Urinary bladder (tissue), 4 donors: ENCODE results near the gene KCNJ4. TPM values are rescaled to one million over a fixed set of nuclear protein-coding genes. Genes with fewer than 3 reads are reported as not detected.
A peak's percentile ranks its signal among the peaks of the same experiment; 100 is the strongest.
"Not testable (repeated sequence)": the region's sequence is repeated elsewhere in the genome, so short reads cannot be mapped to it uniquely, and the experiment has no call there.

Experiments used
- DNase-seq: peaks from one replicate; pipeline ENCODE4 v3.0.0-alpha.2; 2015; ENCODE audit errors: extremely low spot score
- H3K27ac ChIP-seq: one replicate; pipeline ENCODE4 v1.5.1; 2013; ENCODE audit warnings: low read depth, mild to moderate bottlenecking, moderate library complexity
- H3K36me3 ChIP-seq: one replicate; pipeline ENCODE4 v1.6.1; 2013; ENCODE audit warnings: mild to moderate bottlenecking, moderate library complexity; ENCODE audit not compliant: insufficient read depth
- H3K4me1 ChIP-seq: one replicate; pipeline ENCODE4 v1.6.1; 2013; ENCODE audit warnings: mild to moderate bottlenecking, moderate library complexity; ENCODE audit not compliant: insufficient read depth
- H3K4me3 ChIP-seq: one replicate; pipeline ENCODE4 v1.5.1; 2013; ENCODE audit warnings: low read depth, low read length
- WGBS: extraction: QIAGEN DNeasy Blood & Tissue Kit; methylation state at CpG from one replicate; pipeline ENCODE4 v1.1.7; 2013; 5-methylcytosine and 5-hydroxymethylcytosine counted together
- polyA plus RNA-seq: library from polyadenylated mRNA; stranded (reverse); fragments of 200-250 nt; gene quantifications from one replicate; pipeline ENCODE4 v1.2.3, GENCODE V29; 2013
- total RNA-seq: library from RNA; depleted of rRNA; stranded (reverse); fragments of >200 nt; gene quantifications from one replicate; pipeline ENCODE4 v1.2.3, GENCODE V29; 2014
- donor health status: healthy with polysubstance abuse.
- donor health status: healthy.

The KCNJ4 gene
- total and polyA plus RNA-seq, 2 donors = not detected

DNA sequence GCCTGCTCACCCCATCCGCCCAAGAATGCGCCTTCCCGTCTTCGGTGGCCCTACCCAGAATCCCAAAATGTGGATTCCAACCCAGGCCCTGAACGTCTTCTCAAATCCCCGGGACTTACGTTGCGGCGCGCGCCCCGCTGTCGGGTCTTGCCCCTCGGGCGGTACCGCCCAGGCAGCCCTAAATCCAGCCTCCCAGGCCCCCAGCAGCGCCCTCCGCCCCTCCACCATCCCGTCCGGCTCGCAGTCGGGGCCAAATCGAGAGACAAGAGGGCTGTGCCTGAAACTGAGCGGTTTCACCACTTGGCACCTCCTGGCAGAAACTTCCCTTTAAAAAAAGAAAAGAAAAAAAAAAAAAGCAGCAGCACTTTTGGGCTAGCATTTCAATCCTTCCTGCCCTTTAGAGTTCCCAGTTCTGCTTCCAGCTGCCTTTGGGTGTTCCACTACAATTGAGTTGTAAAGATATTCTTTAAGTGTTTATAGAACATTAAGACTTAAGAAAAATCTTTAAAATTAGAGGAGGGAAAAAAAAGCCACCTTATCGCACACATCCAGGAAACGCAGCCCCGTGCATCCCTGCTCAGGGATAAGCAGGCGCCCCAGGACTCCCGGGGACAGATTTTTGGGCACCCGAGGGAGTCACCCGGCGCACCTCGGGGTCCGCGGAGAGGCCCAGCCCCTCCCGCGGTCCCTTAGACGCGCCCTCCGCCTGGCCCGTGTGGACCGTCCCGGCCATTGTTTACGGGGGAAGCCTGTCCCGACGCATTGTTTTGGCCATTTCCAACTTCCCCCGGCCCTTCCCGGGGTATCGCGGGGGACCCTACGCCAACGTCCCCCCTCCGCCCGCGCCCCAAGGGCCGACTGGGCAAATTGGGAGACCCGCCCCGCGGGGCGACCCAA is 57.6 kb downstream of the KCNJ4 start:
- WGBS = 8% methylated on average over 60 of the region's 60 CpGs
- H3K36me3 ChIP-seq = no peaks in the 10 kb centered on the region
- peak overlapping the region; percentile 70 for H3K27ac ChIP-seq
- no peaks in the 10 kb centered on the region for H3K4me1 ChIP-seq
- H3K4me3 ChIP-seq = peak overlapping the region; percentile 88
- DNase-seq = no peak

DNA sequence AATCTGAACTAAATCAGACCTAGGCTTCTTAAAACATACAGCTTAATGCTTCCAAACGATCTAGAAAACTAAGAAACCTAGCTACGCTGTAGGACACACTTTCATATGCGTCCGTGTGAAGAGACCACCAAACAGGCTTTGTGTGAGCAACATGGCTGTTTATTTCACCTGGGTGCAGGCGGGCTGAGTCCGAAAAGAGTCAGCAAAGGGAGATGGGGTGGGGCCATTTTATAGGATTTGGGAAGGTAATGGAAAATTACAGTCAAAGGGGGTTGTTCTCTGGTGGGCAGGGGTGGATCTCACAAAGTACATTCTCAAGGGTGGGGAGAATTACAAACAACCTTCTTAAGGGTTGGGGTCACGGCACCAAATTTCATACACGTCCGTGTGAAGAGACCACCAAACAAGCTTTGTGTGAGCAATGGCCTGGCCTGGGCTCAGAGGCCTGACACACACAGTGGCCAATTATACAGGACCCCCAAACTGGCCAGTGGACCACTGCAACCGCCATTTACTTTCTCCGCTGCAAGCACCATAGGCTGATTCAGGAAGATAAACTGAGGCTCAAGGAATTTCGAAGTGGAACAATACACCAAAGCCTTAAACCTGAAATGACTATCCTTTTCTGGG is 58.4 kb downstream of the KCNJ4 start:
- not testable (repeated sequence) for H3K4me1 ChIP-seq, H3K27ac ChIP-seq, H3K4me3 ChIP-seq, DNase-seq, H3K36me3 ChIP-seq
- WGBS = 87% methylated on average over 12 of the region's 12 CpGs

DNA sequence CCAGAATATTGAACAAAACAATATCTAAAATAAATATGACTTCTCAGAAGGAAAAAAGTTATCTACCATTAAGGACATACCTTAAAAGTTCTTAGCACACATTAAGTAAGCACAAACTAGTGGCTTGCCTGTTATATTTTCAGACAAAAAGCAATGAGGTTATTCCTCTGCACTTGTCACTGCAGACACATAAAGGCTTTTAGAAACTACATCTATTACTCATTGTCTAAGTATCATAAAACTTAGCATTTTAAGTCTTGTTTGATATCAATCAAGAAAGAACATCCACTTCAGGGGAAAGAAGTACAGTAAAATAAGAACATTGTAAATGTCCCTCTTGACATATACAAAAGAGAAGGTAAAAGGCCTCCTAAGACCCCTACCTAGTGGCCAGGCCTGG is 59.1 kb downstream of the KCNJ4 start:
- not testable (repeated sequence) for H3K27ac ChIP-seq, H3K4me1 ChIP-seq, H3K36me3 ChIP-seq, DNase-seq, H3K4me3 ChIP-seq

DNA sequence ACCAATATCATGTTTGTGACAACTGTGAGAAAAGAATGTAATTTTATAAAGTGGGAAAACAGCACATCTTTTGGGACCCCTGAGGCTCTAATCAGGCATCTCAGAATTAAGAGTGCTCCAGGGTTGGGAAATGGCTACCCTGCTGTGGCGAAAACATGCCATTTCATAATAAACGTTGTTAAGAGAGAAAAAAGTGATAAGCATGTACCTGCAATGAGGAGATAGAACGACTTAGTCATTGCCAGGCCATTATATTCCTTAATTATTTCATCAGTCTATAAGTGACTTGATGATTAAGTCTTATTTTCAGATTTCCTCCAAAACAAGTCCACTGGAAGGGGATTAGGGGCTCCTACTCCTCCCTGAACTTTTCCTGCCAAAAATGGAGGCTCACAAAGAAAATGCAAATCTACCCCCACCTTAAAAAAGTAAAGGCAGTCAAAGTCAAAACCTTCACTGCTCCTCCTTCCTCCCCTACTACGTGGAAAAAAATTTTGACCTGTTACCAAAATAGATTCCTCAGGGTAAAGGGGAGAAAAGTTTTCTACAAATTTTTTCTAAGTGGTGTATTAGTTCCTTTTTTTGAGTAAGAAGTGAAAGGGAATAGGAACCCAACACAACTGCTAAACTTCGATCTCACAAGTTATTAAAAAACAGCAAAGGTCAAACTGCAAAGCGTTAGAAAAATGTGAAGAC is 59.9 kb downstream of the KCNJ4 start:
- not testable (repeated sequence) for H3K27ac ChIP-seq, DNase-seq, H3K36me3 ChIP-seq, H3K4me3 ChIP-seq, H3K4me1 ChIP-seq
- 74% methylated on average over 6 of the region's 6 CpGs for WGBS

- DNase-seq, H3K4me3 ChIP-seq, H3K27ac ChIP-seq, H3K4me1 ChIP-seq, H3K36me3 ChIP-seq: not testable (repeated sequence)
- 82% methylated on average over 4 of the region's 4 CpGs for WGBS
Measured at GRCh38 chr22:38389428-38389818, 65.6 kb downstream of the KCNJ4 start.

- H3K4me1 ChIP-seq, H3K27ac ChIP-seq, H3K36me3 ChIP-seq, H3K4me3 ChIP-seq, DNase-seq: not testable (repeated sequence)
- WGBS = 75% methylated on average over 6 of the region's 6 CpGs
Measured at GRCh38 chr22:38388506-38389427, 66.2 kb downstream of the KCNJ4 start.

DNA sequence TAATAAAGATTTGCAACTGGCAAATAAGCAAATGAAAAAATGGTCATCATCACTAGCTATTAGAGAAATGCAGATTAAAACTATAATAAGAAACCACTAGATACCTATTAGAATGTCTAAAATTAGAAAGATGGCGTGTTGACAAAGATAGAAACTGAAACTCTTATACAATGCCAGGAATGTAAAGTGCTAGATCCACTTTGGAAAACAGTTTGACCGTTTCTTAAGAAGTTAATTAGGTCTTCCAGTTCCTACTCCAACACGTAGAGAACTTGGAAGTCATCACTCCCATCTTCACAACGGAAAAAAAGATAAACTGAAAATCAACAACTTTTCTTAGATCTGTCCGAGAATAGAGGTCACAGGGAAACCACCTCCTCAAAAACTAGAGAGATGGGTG is 68.1 kb downstream of the KCNJ4 start:
- not testable (repeated sequence) for H3K4me3 ChIP-seq, H3K4me1 ChIP-seq, H3K36me3 ChIP-seq, H3K27ac ChIP-seq, DNase-seq
- WGBS = 55% methylated on average over 5 of the region's 5 CpGs

DNA sequence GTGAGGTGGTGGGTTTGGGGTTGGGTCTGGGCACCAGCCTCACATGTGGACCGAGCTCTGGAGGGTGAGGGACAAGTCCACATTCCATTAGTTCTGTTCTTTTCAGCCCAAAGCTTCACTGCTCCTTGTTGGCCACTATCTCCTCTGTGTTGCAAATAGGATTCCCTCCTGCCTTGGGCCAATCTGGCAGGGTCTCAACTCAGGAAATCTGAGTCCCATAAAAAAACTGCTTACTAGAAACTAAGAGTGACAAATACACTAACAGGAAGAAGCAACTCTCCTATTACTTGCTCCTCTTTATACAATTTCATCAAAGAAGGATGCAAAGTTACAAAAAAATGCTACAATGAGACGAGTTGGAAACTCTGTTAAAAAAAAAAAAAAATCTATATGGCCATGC is 71.6 kb downstream of the KCNJ4 start:
- no peak overlapping the region for H3K4me3 ChIP-seq
- 72% methylated on average over 2 of the region's 2 CpGs for WGBS

GRCh38 chr22:38381371-38381770 is 73.6 kb downstream of the KCNJ4 start:
- 69% methylated on average over 3 of the region's 3 CpGs for WGBS
- not testable (repeated sequence) for H3K4me3 ChIP-seq, H3K4me1 ChIP-seq, H3K27ac ChIP-seq, H3K36me3 ChIP-seq, DNase-seq

More for the DNA sequence above, 71.6 kb downstream of the KCNJ4 start:
- Histone ChIP-seq H3K27ac (no peak overlapping the region), H3K36me3 (no peaks in the 10 kb centered on the region), H3K4me1 (no peaks in the 10 kb centered on the region)
- DNase-seq = no peak

Other genes with a start within 250 kb of the KCNJ4 start
- gene TMEM184B, start 182.2 kb downstream of the KCNJ4 start, total RNA-seq = 24.8 TPM
- 51.5 TPM for gene TMEM184B, start 182.2 kb downstream of the KCNJ4 start, polyA plus RNA-seq
- gene CSNK1E, start 137.8 kb downstream of the KCNJ4 start, total RNA-seq = 71.4 TPM
- 95.8 TPM for gene CSNK1E, start 137.8 kb downstream of the KCNJ4 start, polyA plus RNA-seq
- gene KDELR3, start 12.9 kb upstream of the KCNJ4 start, total RNA-seq = 75.7 TPM
- gene KDELR3, start 12.9 kb upstream of the KCNJ4 start, polyA plus RNA-seq = 4.7 TPM
- 653 TPM for gene DDX17, start 51.1 kb upstream of the KCNJ4 start, total RNA-seq
- gene DDX17, start 51.1 kb upstream of the KCNJ4 start, polyA plus RNA-seq = 221 TPM
- 6.9 TPM for gene DMC1, start 115.0 kb upstream of the KCNJ4 start, total RNA-seq
- gene DMC1, start 115.0 kb upstream of the KCNJ4 start, polyA plus RNA-seq = 1.8 TPM
- 4.9 TPM for gene FAM227A, start 201.2 kb upstream of the KCNJ4 start, total RNA-seq
- gene FAM227A, start 201.2 kb upstream of the KCNJ4 start, polyA plus RNA-seq = 0.48 TPM
- 17.0 TPM for gene CBY1, start 201.4 kb upstream of the KCNJ4 start, total RNA-seq
- gene CBY1, start 201.4 kb upstream of the KCNJ4 start, polyA plus RNA-seq = 63.5 TPM
- 34.4 TPM for gene TOMM22, start 226.8 kb upstream of the KCNJ4 start, total RNA-seq
- 35.8 TPM for gene TOMM22, start 226.8 kb upstream of the KCNJ4 start, polyA plus RNA-seq
- gene JOSD1, start 245.7 kb upstream of the KCNJ4 start, total RNA-seq = 40.2 TPM
- 43.9 TPM for gene JOSD1, start 245.7 kb upstream of the KCNJ4 start, polyA plus RNA-seq